Caco-2 (cell line): ENCODE measurements around the gene BPIFA2. TPM values are rescaled to one million over a fixed set of nuclear protein-coding genes. Genes with fewer than 3 reads are reported as not detected.

ENCODE experiments used
- BruUV-seq: library from RNA; stranded (reverse); fragments of 400-500 nt; replicated peaks from 2 replicates; lab custom pipeline; 2021; lab: Mats Ljungman, UMichigan
- CTCF ChIA-PET: fragments of 300-600 bp; sonication (Branson Sonifier 250); formaldehyde crosslinking; loops from one replicate; lab custom pipeline; 2022; ENCODE audit warnings: antibody characterized with exemption; lab: Charles Lee
- POLR2A ChIA-PET: fragments of 300-600 bp; sonication (Branson Sonifier 250); formaldehyde crosslinking; loops from one replicate; lab custom pipeline; 2022; ENCODE audit warnings: antibody characterized with exemption; lab: Charles Lee
- DNase-seq, 2 experiments: peaks; one replicate each; pipeline versions ENCODE4 v3.0.0 to v3.0.0-alpha.2; 2020 to 2022
- H3K27me3 ChIP-seq: replicated peaks from 2 replicates; pipeline ENCODE4 v1.6.0; 2011; ENCODE audit warnings: low read length; ENCODE audit not compliant: control insufficient read depth, insufficient read depth
- H3K36me3 ChIP-seq: 2 replicates; pipeline ENCODE4 v1.5.1; 2011; ENCODE audit warnings: low read length; ENCODE audit not compliant: control insufficient read depth, insufficient read depth
- H3K4me1 ChIP-seq: fragments of 250-450 bp; sonication (Bioruptor Pico); 2 replicates; pipeline ENCODE4 v1.5.1; 2020; ENCODE audit warnings: mild to moderate bottlenecking
- H3K4me3 ChIP-seq: 2 replicates; pipeline ENCODE4 v1.5.1; 2011; ENCODE audit warnings: low read depth, mild to moderate bottlenecking, control low read depth, low read length
- H3K9me3 ChIP-seq: fragments of 250-450 bp; sonication (Bioruptor Pico); 2 replicates; pipeline ENCODE4 v1.5.1; 2020; ENCODE audit warnings: mild to moderate bottlenecking, moderate library complexity
- H3K27ac Mint-ChIP-seq: one replicate; pipeline ENCODE4 v1.8.0; 2022; ENCODE audit warnings: mixed read lengths; ENCODE audit not compliant: unreplicated experiment
- H3K27me3 Mint-ChIP-seq: one replicate; pipeline ENCODE4 v1.8.0; 2022; ENCODE audit warnings: mixed read lengths; ENCODE audit not compliant: insufficient read depth, unreplicated experiment
- H3K36me3 Mint-ChIP-seq: one replicate; pipeline ENCODE4 v1.8.0; 2022; ENCODE audit warnings: mild to moderate bottlenecking, mixed read lengths; ENCODE audit not compliant: insufficient read depth, unreplicated experiment
- H3K4me1 Mint-ChIP-seq: one replicate; pipeline ENCODE4 v1.8.0; 2022; ENCODE audit warnings: low read depth, mixed read lengths; ENCODE audit not compliant: unreplicated experiment
- H3K4me3 Mint-ChIP-seq: one replicate; pipeline ENCODE4 v1.8.0; 2022; ENCODE audit warnings: mild to moderate bottlenecking, moderate library complexity, mixed read lengths; ENCODE audit not compliant: unreplicated experiment
- H3K9me3 Mint-ChIP-seq: one replicate; pipeline ENCODE4 v1.8.0; 2022; ENCODE audit warnings: mixed read lengths; ENCODE audit not compliant: unreplicated experiment
- intact Hi-C: fragments of 100-400 bp; cut with micrococcal nuclease; formaldehyde crosslinking; loops from one replicate; pipeline ENCODE4 v1.10.0; 2022; ENCODE audit not compliant: unreplicated experiment
- total RNA-seq: library from RNA; stranded (reverse); gene quantifications from 2 replicates; pipeline ENCODE4 v1.2.3, GENCODE V29; 2022
- TF ChIP-seq, protein P1 (sequence below), 2 experiments: fragments of 200-600 bp in 1 of 2; IDR thresholded peaks; 1 replicate in 1 of 2; 2 replicates in 1 of 2; pipeline versions ENCODE4 v1.5.1 to v1.8.0; 2011 to 2022; ENCODE audit warnings: antibody characterized with exemption in 1 of 2, control low read depth in 1 of 2, inconsistent platforms in 1 of 2, low read depth in 1 of 2, low read length in 1 of 2, mild to moderate bottlenecking in 1 of 2, moderate library complexity in 1 of 2; ENCODE audit not compliant: insufficient read depth in 1 of 2, severe bottlenecking in 1 of 2, unreplicated experiment in 1 of 2

Gene BPIFA2
- total RNA-seq, 1 experiment from 2014 or later, result not detected

DNA sequence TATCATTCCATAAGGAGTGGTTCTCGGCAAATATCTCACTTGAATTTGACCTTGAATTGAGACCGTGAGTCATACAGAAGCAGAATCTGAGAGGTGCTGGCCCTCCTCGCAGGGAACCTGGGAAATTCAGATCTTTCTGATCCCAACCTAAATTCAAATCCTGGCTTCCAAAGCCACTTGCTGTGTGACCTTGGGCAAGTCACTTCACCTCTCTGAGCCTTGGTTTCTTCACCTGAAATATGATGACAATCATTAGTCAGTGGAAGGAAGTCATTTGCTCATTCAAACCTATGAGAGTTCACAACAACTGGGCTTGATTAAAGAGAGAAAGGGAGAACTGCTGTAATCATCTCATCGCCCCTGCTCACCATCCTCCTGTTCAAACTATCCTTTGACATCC, 56.4 kb downstream of the BPIFA2 start:
- H3K4me1 Mint-ChIP-seq, result no peaks in the 10 kb centered on the region
- no TSS peak for BruUV-seq
- H3K36me3 Mint-ChIP-seq, result no peaks in the 10 kb centered on the region
- intact Hi-C loops, result no loop called here
- Histone ChIP-seq H3K9me3 (no peaks in the 10 kb centered on the region), H3K27me3 (no peaks in the 10 kb centered on the region; the same call in none of the 2 replicates), H3K4me3 (no peak overlapping the region), H3K36me3 (no peaks in the 10 kb centered on the region), H3K4me1 (no peaks in the 10 kb centered on the region)
- ChIA-PET POLR2A (no interaction called here), CTCF (no interaction called here)
- peaks cover 21% of the 10 kb centered on the region for H3K27me3 Mint-ChIP-seq
- no peak for DNase-seq
- TF ChIP-seq, protein P1, sequence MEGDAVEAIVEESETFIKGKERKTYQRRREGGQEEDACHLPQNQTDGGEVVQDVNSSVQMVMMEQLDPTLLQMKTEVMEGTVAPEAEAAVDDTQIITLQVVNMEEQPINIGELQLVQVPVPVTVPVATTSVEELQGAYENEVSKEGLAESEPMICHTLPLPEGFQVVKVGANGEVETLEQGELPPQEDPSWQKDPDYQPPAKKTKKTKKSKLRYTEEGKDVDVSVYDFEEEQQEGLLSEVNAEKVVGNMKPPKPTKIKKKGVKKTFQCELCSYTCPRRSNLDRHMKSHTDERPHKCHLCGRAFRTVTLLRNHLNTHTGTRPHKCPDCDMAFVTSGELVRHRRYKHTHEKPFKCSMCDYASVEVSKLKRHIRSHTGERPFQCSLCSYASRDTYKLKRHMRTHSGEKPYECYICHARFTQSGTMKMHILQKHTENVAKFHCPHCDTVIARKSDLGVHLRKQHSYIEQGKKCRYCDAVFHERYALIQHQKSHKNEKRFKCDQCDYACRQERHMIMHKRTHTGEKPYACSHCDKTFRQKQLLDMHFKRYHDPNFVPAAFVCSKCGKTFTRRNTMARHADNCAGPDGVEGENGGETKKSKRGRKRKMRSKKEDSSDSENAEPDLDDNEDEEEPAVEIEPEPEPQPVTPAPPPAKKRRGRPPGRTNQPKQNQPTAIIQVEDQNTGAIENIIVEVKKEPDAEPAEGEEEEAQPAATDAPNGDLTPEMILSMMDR (IDR thresholded peaks at IDR 0.05; ENCODE audit: insufficient read depth in 1 of 2, low read depth in 1 of 2, low read length in 1 of 2, severe bottlenecking in 1 of 2, unreplicated experiment in 1 of 2), result no peak
- H3K4me3 Mint-ChIP-seq, result no peak overlapping the region
- no peak overlapping the region for H3K27ac Mint-ChIP-seq
- H3K9me3 Mint-ChIP-seq, result no peaks in the 10 kb centered on the region

DNA sequence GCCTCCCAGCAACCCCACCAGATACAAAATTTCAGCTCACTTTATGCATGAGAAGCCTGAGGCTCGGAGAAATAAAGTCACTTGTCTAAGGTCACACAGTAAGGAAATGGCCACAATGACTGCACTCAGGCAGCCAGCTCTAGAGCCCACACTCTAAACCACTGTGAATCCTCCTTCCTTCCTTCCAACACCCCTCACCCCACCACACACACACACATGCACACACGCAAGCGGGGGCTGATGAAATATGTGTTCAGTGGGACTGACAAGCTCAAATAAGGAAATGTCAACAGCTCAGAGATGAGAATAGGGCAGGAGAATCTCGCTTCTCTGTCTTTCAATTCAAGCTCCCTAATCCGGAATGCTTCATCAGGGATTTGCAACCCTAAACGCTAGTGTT, 61.9 kb downstream of the BPIFA2 start:
- intact Hi-C loops, result no loop called here
- Histone ChIP-seq H3K4me3 (no peak overlapping the region), H3K27me3 (peaks cover 6% of the 10 kb centered on the region), H3K36me3 (no peaks in the 10 kb centered on the region), H3K9me3 (no peaks in the 10 kb centered on the region), H3K4me1 (no peaks in the 10 kb centered on the region)
- DNase-seq, result no peak
- H3K9me3 Mint-ChIP-seq, result no peaks in the 10 kb centered on the region
- TF ChIP-seq, protein P1 (IDR thresholded peaks at IDR 0.05; ENCODE audit: insufficient read depth in 1 of 2, low read depth in 1 of 2, low read length in 1 of 2, severe bottlenecking in 1 of 2, unreplicated experiment in 1 of 2), result no peak
- no TSS peak for BruUV-seq
- CTCF ChIA-PET, result interaction anchor here (0.6 kb wide), 1 partner anchor 183 kb away, joined by 3 read pairs; no protein-coding TSS in a partner anchor
- POLR2A ChIA-PET, result no interaction called here
- peaks cover 32% of the 10 kb centered on the region for H3K27me3 Mint-ChIP-seq
- H3K27ac Mint-ChIP-seq, result no peak overlapping the region
- H3K4me3 Mint-ChIP-seq, result no peak overlapping the region
- no peaks in the 10 kb centered on the region for H3K4me1 Mint-ChIP-seq
- no peaks in the 10 kb centered on the region for H3K36me3 Mint-ChIP-seq

Other genes with a start within 250 kb of the BPIFA2 start
- gene SUN5, start 163.7 kb upstream of the BPIFA2 start, total RNA-seq, result not detected in 2 replicates
- gene BPIFB2, start 160.5 kb upstream of the BPIFA2 start, total RNA-seq, result not detected in 2 replicates
- gene BPIFB6, start 136.5 kb upstream of the BPIFA2 start, total RNA-seq, result not detected in 2 replicates
- gene BPIFB3, start 114.3 kb upstream of the BPIFA2 start, total RNA-seq, result not detected in 2 replicates
- gene BPIFB4, start 88.5 kb upstream of the BPIFA2 start, total RNA-seq, result not detected in 2 replicates
- gene BPIFA3, start 49.2 kb downstream of the BPIFA2 start, total RNA-seq, result not detected in 2 replicates
- not detected in 2 replicates for gene BPIFA1, start 67.8 kb downstream of the BPIFA2 start, total RNA-seq
- gene BPIFB1, start 115.1 kb downstream of the BPIFA2 start, total RNA-seq, result not detected in 2 replicates
- gene CDK5RAP1, start 233.4 kb downstream of the BPIFA2 start, total RNA-seq, result 116 and 120 TPM in 2 replicates